Astrocyte of the cerebellum (primary cell): Measurements from ENCODE around the gene MAPK13.

Source experiments
- DNase-seq: peaks from one replicate; pipeline ENCODE4 v3.0.0-alpha.2; 2011; ENCODE audit warnings: low read depth
- H3K4me3 ChIP-seq: 2 replicates; pipeline ENCODE4 v1.5.1; 2011; ENCODE audit warnings: mild to moderate bottlenecking, low read depth, low read length, moderate library complexity
- CTCF ChIP-seq: IDR thresholded peaks from 2 replicates; pipeline ENCODE4 v1.5.1; 2012; ENCODE audit warnings: low read length, low read depth, moderate library complexity, mild to moderate bottlenecking; ENCODE audit errors: missing control alignments
- in situ Hi-C: cut with HindIII; loops from 2 replicates; pipeline ENCODE4 v1.10.0; 2017; ENCODE audit warnings: low sequenced_read_pairs

The MAPK13 gene

DNA sequence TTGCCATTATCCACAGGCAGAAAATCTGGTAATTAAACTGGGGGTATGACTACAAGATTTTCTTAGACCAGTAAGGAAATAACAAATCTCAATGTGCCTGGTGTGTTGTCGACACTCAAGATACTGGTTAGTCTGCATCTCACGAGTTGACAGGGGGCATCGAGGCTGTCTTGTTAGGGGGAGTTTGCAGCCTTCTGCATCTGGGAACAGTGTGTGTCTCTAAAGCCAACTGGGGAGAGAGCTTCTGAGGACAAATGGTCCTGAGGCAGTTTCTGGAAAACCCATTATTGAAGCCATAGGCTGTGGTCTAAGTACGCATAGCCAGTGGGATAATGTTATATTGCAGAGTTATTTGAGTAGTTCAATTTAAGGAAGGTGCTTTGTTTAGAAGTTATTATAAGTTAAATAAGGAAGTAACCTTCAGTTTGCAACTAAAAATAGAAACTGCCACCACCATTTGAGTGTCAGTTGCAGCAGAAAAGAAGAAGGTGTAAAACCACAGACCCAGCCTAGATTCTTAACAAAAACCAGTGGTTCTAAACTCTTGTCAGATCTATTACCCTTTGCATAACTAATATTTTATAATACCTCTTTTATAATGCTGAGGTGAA, 15.4 kb upstream of the MAPK13 start:
- H3K4me3 ChIP-seq, result no peak overlapping the region
- TF ChIP-seq CTCF, result no peak
- in situ Hi-C loops, result no loop called here
- no peak for DNase-seq

GRCh38 chr6:36115412-36115811, 14.9 kb upstream of the MAPK13 start:
- no peak overlapping the region for H3K4me3 ChIP-seq
- no peak for DNase-seq
- in situ Hi-C loops, result no loop called here
- no peak for TF ChIP-seq CTCF

GRCh38 chr6:36116066-36116864, 14.0 kb upstream of the MAPK13 start:
- no peak overlapping the region for H3K4me3 ChIP-seq
- TF ChIP-seq CTCF, result no peak
- DNase-seq, result no peak
- in situ Hi-C loops, result no loop called here

DNA sequence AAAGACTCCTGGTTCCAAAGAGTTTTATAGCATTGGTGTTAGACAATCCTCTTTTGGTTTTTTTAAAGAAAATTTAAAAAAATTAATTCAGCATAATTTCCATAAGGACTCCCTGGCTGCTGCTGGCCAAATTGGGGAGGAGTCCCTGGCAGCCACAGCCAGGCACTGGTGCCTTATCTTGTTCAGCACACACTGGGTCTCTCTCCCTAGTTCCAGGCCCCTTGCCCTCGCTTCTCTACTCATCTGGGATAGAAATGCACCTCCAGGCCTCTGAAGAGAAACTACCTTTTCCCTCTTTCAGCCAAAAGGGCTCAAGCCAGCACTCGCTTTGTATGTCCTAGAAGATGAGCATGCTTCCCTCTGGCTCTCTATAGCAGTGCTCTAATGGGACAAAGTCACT, 13.4 kb upstream of the MAPK13 start:
- in situ Hi-C loops, result no loop called here
- DNase-seq, result no peak
- TF ChIP-seq CTCF, result no peak
- no peak overlapping the region for H3K4me3 ChIP-seq

DNA sequence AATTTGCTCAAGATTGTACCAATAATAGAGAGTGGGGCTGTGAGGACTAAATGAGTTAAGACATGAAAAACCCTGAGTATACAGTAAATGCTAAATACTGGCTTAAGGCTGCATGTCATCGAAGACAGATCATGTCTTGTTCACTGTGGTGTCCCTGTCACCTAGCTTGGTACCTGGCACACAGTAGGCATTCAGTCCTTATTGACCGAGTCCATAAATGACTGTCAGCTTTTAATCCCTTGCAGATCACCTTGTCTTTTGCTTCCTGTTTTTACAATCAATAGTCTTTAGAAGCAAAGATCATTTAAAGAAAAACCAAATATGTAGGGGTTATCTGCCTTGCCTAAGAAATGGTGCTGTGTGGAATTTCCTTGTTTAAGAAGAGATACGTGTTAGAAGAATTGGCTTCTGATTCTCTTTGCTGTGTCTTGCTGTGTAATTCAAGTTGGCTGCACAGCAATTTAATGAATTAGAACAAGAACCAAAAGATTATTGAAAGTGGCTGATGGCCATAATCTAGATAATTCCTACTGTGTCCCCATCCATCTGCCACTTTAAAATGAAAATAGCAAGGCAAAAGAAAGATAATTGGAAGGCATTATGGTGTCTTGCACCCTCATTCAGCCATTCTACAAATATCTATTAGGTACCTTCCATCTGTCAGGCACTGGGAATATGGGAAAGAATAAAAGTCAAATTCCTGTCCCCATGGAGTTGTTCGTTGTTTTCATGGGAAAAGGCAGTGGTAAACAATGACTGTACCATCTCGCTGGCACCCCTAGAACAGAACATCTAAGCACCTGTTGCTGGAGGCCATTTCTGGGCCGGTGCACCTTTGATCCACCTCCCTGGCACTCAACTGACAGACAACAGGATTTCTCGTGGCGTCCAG, 12.4 kb upstream of the MAPK13 start:
- in situ Hi-C loops, result no loop called here
- no peak for TF ChIP-seq CTCF
- no peak for DNase-seq
- H3K4me3 ChIP-seq, result no peak overlapping the region

- no peak for TF ChIP-seq CTCF
- DNase-seq, result no peak
- in situ Hi-C loops, result no loop called here
- H3K4me3 ChIP-seq, result no peak overlapping the region
Measured at GRCh38 chr6:36118550-36119107, 11.7 kb upstream of the MAPK13 start.
